GM18873 (cell line): ENCODE data around the gene RAMP2.
"Not testable (repeated sequence)": the region's sequence is repeated elsewhere in the genome, so short reads cannot be mapped to it uniquely, and the experiment has no call there.

Source experiments
- ATAC-seq: cut with Tn5 transposase; IDR thresholded peaks from one replicate; pipeline ENCODE4 v1.9.1; 2021; ENCODE audit warnings: mild to moderate bottlenecking, moderate library complexity, moderate number of reproducible peaks; ENCODE audit not compliant: unreplicated experiment, low FRiP score

Gene RAMP2, protein sequence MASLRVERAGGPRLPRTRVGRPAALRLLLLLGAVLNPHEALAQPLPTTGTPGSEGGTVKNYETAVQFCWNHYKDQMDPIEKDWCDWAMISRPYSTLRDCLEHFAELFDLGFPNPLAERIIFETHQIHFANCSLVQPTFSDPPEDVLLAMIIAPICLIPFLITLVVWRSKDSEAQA

GRCh38 chr17:42760652-42761581, at the start of gene RAMP2:
Gene RAMP2, plus strand, starts transcription at chr17:42761227. Its CDS starts 35 bp downstream, at chr17:42761262.
- no peak for ATAC-seq

DNA sequence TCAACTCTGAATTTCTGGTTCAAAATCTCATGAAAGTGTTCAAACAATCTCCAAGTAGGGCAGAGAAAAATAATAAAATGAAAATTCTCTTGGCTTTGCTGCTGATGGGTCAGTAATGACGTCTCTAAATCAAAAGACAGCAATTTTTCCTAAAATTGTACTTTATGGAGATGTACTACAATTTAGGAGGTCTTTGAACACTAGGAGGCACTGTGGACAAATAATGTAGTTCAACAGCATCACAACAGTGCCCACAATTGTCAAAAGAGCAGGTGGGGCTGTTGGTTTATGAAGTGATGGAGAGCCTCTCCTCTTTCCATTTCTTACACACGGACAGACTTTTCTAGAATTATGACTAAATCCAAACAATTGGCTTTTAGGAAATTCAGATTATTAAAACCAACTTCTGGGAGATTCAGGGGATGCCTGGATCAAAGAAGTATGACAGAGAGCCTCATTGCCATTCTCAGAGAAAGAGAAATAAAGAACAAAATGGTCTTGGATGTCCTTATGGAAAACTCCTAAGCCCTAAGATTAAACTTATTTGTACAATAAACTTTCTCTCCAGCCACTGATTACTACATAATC, 39.9 kb upstream of the RAMP2 start:
- ATAC-seq: no peak

GRCh38 chr17:42723636-42724035, 37.4 kb upstream of the RAMP2 start:
- ATAC-seq: no peak

DNA sequence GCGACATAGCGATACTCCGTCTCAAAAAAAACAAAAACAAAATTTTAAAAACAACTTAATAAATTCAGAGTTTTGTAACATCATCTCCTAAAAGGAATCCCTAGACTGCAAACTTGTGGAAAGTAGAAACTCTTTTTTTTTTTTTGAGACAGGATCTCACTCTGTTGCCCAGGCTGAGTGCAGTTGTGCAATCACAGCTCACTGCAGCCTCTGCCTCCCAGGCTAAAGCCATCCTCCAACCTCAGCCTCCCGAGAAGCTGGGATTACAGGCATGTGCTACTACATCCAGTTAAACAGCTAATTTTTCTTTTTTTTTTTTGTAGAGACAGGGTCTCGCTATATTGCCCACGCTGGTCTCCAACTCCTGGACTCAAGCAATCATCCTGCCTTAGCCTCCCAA, 35.9 kb upstream of the RAMP2 start:
- no peak for ATAC-seq

- ATAC-seq: no peak
Observed at GRCh38 chr17:42740699-42741098, 20.3 kb upstream of the RAMP2 start.

DNA sequence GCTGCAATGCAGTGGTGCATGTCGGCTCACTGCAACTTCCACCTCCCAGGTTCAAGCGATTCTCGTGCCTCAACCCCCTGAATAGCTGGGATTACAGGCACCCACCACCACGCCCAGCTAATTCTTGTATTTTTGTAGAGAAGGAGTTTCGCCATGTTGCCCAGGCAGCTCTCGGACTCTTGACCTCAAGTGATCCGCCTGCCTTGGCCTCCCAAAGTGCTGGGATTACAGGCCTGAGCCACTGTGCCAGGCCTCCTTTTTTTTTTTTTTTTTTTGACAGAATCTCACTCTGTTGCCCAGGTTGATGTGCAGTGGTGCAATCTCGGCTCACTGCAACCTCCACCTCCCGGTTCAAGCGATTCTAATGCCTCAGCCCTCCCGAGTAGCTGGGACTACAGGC, 18.1 kb upstream of the RAMP2 start:
- ATAC-seq: not testable (repeated sequence)

GRCh38 chr17:42743595-42744282, 17.3 kb upstream of the RAMP2 start:
- no peak for ATAC-seq

- peak; percentile 15 for ATAC-seq
Observed at GRCh38 chr17:42744283-42744805, 16.7 kb upstream of the RAMP2 start.

DNA sequence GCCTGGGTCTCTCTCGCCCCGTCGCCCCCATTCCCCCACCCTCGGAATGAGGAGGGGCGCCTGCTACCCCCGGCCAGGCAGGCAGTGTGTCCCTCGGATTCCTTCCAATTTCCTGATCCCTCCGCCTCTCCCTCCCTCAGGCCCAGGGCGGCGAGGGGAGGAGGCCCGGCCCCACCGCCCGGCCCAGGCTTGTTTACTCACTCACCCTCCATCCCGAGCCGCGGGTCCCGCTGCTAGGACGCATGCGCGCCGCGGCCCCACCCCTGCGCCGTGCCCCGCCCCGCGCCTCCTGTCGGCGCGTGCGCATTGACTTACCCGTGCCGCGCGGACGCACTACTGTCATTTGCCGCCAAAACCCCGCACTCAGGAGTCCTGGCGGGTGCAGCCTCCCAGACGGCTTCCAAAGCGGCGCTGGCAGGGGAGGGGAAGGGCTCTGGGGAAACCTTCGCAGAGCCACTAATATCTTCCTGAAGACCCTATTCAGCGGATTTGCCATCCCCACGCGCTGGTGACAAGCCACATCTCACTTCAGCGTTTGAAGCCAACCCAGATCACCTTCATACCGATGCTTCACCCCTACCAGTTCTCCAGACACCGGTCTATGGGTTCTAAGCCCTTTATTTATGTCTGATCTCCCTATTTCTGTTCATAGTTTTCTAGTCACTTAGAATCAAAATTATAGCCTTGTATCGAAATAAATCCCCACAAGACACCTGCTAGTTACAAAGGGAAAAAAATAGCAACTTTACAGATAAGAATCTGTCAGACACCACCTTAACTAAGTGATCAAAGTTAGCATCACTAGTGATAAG, 16.0 kb upstream of the RAMP2 start, which contains the start of gene EZH1:
TSS of gene EZH1 (minus strand) at position 235 of the 812 bp plus-strand sequence. CDS start 16,099 bp downstream, outside the sequence.
- peak; percentile 70 for ATAC-seq

GRCh38 chr17:42748202-42748907, 12.7 kb upstream of the RAMP2 start:
- no peak for ATAC-seq

DNA sequence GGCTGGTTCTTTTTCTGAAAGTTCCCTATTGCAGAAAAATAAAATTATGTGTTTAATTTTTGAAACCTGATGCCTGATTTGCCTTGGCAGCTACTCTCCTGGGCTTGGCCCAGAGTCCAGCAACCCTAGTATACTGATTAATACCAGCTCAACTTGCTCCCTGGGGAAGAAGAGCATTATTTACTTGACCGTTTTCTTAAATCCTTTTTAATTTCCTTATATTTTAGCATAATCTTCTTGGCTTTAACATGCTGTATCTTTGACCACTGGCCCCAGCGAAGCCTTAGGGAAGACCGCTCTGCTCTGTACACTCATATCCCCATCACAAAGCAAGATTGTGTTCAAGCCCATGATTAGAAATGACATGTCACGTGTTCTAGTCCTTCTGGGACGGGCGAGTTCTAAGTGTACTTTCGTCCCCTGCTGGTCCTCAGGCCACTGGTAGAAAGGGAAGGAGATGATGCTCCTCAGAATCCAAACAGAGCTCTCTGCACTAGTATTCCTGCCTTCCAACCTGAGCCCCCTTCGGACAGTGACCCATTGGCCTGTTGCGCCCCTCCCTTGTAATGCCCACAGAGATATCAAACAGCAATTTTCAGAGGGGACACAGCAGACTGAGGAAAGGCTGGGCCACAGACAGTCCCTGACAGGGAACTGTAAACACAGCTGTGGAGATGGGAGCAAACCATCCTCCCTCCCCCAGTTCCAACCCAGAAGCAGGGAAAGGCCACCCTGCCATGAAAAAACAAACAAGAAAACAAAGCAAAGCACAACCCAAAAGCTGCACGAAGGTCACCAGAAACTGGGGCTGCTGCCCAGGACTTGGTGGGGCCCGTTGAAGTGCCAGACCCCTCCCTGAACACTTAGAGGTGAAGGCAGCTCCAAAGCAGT, 11.9 kb upstream of the RAMP2 start:
- no peak for ATAC-seq

- no peak for ATAC-seq
Observed at GRCh38 chr17:42750739-42751344, 10.2 kb upstream of the RAMP2 start.

- ATAC-seq: no peak
Observed at GRCh38 chr17:42751628-42752027, 9.4 kb upstream of the RAMP2 start.

DNA sequence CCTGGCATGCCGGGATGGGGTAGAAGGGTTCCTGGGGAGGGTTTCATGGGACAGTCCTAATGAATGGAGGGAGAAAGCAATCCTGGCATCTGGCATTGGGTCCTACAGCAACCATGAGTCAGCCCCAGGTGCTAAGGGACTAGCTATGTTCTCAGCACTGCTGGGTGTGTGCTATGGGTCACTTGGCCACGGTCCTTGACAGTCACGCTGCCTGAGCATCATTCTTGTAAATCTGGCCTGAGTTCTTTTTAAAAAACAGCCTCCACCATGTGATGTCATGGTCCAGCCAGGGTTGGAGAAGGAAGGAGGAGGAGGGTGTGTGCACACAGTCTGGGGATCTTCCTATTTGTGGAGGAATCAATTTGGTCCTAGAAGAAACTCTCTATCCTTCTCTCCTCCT, 6.2 kb upstream of the RAMP2 start:
- no peak for ATAC-seq

DNA sequence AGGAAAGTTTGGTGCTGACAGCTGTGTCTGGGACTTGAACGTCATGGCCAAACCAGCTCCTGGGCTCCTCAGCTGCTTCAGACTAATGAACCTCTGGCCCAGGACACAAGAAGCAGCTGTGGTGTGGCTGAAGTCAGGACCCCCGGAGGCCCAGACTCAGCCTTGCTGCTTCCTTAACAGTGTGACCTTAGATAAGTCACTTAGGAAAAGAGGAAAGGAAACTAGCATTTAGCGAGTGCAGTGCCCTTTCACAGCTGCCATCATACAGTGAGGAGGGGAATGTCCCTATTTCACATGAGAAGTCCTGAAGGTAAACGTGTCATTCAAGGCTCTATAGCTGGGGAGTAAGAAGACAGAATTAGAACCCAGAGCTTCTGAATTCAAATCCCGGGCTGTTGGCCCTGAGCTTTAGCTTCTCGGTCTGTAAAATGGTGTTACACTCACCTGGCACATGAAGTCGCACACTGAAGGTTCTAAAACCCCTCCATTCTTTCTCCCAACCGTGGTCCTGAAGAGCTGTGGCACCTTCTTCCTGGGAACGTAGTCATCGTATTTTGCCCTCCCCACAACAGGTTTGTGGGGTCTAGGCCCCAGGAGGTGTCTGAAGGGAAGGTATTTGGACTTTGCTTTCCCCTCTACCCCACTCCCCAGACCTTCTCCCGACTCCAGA, 910 bp upstream of the RAMP2 start:
- no peak for ATAC-seq

- ATAC-seq: no peak
Observed at GRCh38 chr17:42761638-42762037, 611 bp downstream of the RAMP2 start.

- ATAC-seq: no peak
Observed at GRCh38 chr17:42766124-42766523, 5.1 kb downstream of the RAMP2 start.
